WERI-Rb-1 (cell line): ENCODE results near the gene HS3ST5.

ENCODE experiments used
- DNase-seq: peaks from one replicate; pipeline ENCODE4 v3.0.0-alpha.2; 2020
- H3K27ac ChIP-seq: fragments of 250-450 bp; sonication (Bioruptor Pico); 2 replicates; pipeline ENCODE4 v1.5.1; 2020; ENCODE audit warnings: mild to moderate bottlenecking, moderate library complexity
- H3K27me3 ChIP-seq: fragments of 250-450 bp; sonication (Bioruptor Pico); 2 replicates; pipeline ENCODE4 v1.5.1; 2021; ENCODE audit warnings: mild to moderate bottlenecking, low read depth, moderate library complexity; ENCODE audit not compliant: insufficient read depth, severe bottlenecking
- H3K36me3 ChIP-seq: fragments of 250-450 bp; sonication (Bioruptor Pico); 2 replicates; pipeline ENCODE4 v1.5.1; 2020; ENCODE audit warnings: mild to moderate bottlenecking, moderate library complexity
- H3K4me3 ChIP-seq: 2 replicates; pipeline ENCODE4 v1.5.1; 2011; ENCODE audit warnings: low read depth, mild to moderate bottlenecking, control low read depth, low read length
- H3K9me3 ChIP-seq: fragments of 250-450 bp; sonication (Bioruptor Pico); 2 replicates; pipeline ENCODE4 v1.5.1; 2021; ENCODE audit warnings: mild to moderate bottlenecking, moderate library complexity; ENCODE audit not compliant: severe bottlenecking
- TF ChIP-seq, protein P1 (sequence below): IDR thresholded peaks from 2 replicates; pipeline ENCODE4 v1.5.1; 2011; ENCODE audit warnings: low read depth, mild to moderate bottlenecking, control low read depth, inconsistent platforms, low read length

HS3ST5 gene

DNA sequence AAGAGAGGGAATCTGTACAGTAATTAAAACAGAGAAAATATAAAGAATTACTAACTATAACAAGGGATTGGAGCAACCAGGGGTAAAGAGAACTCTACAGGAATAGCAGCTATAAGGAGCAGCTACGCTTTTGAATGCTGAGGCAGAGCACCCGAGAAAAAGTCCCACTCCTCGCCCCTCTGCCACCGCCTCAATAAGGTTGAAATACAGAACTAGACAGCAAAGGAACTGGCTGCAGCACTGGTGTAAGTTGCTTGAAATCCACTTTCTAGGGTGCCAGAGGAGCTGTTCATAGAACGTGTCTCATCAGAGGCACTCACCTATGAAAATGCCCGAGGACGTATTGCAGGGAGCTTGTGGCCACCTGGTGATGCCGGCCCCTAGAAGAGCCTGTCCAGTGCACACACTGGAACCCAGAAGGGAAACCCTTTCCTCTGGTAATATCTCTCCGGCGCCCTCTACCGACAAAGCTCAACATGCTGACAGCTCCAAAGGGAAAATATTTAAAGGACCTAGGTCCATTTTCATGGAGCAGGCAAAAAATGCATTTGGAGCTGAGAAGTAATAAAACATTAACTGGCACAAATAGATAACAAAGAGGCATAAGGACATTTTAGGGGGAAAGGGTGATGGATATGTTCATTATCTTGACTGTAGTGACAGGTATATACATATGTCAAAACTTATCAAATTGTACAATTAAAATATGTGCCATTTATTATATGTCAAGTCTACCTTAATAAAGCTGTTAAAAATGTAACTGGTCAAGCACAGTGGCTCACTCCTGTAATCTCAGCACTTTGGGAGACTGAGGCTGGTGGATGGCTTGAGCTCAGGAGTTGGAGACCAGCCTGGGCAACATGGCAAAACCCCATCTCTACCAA, 234.5 kb downstream of the HS3ST5 start:
- Histone ChIP-seq H3K36me3 (no peaks in the 10 kb centered on the region), H3K27ac (no peak overlapping the region), H3K9me3 (no peaks in the 10 kb centered on the region), H3K4me3 (no peak overlapping the region), H3K27me3 (no peaks in the 10 kb centered on the region)
- peak; percentile 92 for DNase-seq
- TF ChIP-seq, protein P1, sequence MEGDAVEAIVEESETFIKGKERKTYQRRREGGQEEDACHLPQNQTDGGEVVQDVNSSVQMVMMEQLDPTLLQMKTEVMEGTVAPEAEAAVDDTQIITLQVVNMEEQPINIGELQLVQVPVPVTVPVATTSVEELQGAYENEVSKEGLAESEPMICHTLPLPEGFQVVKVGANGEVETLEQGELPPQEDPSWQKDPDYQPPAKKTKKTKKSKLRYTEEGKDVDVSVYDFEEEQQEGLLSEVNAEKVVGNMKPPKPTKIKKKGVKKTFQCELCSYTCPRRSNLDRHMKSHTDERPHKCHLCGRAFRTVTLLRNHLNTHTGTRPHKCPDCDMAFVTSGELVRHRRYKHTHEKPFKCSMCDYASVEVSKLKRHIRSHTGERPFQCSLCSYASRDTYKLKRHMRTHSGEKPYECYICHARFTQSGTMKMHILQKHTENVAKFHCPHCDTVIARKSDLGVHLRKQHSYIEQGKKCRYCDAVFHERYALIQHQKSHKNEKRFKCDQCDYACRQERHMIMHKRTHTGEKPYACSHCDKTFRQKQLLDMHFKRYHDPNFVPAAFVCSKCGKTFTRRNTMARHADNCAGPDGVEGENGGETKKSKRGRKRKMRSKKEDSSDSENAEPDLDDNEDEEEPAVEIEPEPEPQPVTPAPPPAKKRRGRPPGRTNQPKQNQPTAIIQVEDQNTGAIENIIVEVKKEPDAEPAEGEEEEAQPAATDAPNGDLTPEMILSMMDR, result peak; percentile 70

DNA sequence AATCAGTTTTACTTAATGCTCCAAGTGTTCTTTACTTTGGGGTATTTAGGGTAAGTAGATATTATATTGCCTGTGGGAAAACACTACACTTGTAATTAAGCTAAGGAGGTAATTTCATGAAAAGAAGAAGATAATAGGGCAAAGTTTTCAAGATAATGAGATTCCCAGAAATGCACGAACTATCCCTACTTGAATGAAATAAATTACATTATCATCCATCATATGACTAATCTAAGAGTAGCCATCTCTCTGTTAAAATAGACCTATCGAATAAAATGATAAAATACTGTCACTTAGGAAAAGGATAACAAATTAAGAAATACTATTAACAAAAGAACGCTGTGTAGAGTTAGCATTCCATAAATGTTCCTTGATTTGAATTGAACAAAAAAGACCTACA, 236.8 kb downstream of the HS3ST5 start:
- no peak for DNase-seq
- peak overlapping the region; percentile 14; the same call in 1 of the 2 replicates for H3K27ac ChIP-seq
- H3K4me3 ChIP-seq, result no peak overlapping the region
- no peaks in the 10 kb centered on the region for H3K27me3 ChIP-seq
- H3K36me3 ChIP-seq, result no peaks in the 10 kb centered on the region
- TF ChIP-seq, protein P1, result no peak
- no peaks in the 10 kb centered on the region for H3K9me3 ChIP-seq

DNA sequence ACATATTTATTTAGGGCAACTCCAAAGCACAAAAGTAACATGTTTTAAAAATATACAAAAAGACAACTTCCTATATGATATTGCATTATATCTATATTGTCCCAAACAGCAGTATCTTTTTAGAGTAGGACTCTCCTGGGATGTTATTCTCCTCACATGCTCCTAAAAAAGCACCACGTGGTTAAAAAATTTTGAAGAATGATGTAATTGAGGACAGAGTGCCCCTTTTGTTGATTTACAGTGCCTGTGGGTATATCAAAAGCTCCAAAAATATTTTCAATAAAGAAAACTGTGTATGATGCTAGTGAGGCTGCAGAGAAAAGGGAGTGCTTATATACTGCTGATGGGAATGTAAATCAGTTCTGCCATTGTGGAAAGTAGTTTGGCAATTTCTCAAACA, 241.6 kb downstream of the HS3ST5 start:
- Histone ChIP-seq H3K36me3 (no peaks in the 10 kb centered on the region), H3K9me3 (no peaks in the 10 kb centered on the region), H3K4me3 (no peak overlapping the region), H3K27ac (no peak overlapping the region), H3K27me3 (no peaks in the 10 kb centered on the region)
- TF ChIP-seq, protein P1, result no peak
- DNase-seq, result no peak

DNA sequence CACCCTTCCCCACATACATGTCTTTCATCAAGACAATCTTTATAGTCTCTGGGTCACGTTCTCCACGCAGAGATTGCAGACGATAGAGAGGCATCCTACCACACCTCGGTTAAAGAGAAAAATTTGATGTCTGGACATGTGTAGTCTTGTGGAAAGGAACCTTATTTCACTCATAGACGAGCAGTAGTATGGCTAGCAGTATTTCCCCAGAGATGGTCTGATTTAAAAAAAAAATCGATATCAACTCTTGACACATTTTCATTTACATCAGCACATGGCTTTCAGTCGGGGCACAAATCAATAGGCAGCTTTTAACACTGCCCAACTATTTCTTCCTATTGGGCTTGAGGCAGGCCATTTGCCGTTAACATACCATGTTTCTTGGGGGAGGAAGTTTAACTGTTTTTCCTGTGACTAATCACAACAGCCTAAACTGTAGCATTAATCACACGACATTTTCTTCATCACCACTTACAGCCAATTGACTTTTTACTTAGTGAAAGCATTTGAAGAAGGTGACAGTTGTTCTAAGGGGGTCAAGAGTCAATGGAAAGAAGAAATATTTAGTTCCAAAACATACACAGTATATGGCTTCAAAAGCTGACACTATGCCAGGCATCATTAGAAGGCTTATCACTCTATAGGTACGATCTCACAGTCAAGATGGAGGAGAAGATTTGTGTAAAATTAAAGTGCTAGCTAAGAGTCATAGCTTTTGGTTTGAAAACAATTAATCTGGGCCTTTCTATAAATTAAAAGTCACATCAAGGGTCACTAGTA, 242.4 kb downstream of the HS3ST5 start:
- Histone ChIP-seq H3K27me3 (no peaks in the 10 kb centered on the region), H3K4me3 (no peak overlapping the region), H3K27ac (no peak overlapping the region), H3K9me3 (no peaks in the 10 kb centered on the region), H3K36me3 (no peaks in the 10 kb centered on the region)
- DNase-seq, result no peak
- TF ChIP-seq, protein P1, result no peak

DNA sequence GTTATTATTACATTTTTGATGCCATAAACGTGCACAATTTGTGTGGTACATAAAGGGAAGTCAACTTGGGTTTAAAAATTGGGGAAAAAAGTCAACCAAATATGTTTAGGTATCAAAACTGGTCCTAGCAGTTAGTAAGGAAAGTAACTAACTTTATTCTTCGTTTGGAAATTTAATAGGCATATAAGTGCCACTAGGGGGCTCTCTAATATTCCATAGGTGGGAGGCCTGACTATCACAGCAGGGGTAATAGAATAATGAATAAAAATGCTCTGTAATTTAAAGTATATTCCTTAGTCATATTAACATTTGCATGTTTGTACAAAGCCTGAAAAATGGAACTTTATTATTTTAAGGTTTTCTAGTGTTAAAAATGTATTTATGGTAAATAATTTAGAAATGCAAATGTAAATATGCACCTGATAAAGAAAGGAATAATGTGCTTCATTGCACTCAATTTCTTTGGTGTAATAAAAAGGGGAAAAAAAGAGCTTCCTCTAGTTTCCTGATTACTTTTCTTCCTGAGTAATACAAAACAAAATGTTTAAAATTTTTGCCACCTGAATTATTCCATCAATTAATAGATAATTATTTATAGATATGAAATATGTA, 246.2 kb downstream of the HS3ST5 start:
- no peaks in the 10 kb centered on the region for H3K27me3 ChIP-seq
- no peaks in the 10 kb centered on the region for H3K9me3 ChIP-seq
- TF ChIP-seq, protein P1, result 0 out of 2 replicates have a peak, but pooled peaks have one; percentile 14
- no peak overlapping the region for H3K4me3 ChIP-seq
- H3K27ac ChIP-seq, result no peak overlapping the region
- no peaks in the 10 kb centered on the region for H3K36me3 ChIP-seq
- DNase-seq, result peak; percentile 15
